Stimulated activated CD4-positive, alpha-beta T cell treated with anti-CD3 and anti-CD28 coated beads, TNF-alpha, amount 100 ng/mL, for 24 hours (primary cell): Measurements from ENCODE around the gene NOLC1.
"Not testable (repeated sequence)": the region's sequence is repeated elsewhere in the genome, so short reads cannot be mapped to it uniquely, and the experiment has no call there.

Source experiments
- DNase-seq, 3 experiments: peaks; one replicate each; pipeline ENCODE4 v3.0.0-alpha.2; 2020; ENCODE audit warnings: low read depth in 3 of 3

Gene NOLC1

DNA sequence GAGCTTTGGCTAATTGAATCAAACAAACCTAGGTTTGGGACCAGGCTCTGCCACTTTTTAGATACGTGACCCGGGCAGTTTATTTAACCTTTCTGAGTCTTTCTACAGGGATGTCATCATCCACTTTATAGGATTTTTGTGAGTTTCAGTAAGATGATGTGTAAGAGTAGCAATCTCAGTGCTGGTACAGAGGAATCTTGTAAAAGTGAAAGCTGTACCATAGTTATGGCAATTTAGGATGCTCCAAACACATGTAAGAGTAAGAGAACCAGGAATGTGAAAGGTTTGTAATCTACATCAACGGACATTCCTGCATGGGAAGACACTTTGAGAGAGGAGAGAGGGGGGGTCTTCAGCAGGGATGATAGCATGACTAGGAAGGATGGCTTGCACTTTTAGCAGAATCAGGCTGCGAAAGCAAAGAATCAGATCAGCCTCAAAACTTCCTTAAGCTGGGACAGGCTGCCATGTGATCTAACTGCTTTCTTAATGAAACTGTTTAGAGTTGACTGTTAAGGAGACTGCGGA, 968 bp downstream of the NOLC1 start:
- DNase-seq = no peak

DNA sequence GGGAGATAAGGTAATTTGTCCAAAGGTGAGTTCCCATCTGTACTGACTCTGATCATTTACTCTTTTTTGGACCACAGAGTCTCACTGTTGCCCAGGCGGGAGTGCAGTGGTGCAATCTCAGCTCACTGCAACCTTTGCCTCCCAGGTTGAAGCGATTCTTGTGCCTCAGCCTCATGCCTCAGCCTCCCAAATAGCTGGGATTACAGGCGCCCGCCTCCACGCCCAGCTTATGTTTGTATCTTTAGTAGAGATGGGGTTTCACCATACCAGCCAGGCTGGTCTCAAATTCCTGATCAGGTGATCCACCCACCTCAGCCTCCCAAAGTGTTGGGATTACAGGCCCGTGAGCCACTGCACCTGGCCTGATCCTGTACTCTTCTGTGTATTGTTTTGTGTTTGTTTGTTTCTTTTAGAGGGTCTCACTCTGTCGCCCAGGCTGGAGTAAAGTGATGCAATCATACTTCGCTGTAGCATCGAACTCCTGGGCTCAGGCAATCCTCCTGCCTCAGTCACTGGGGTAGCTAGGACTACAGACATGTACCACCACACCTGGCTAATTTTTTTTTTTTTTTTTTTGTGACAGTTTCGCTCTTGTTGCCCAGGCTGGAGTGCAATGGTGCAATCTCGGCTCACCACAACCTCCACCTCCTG, 2.4 kb downstream of the NOLC1 start:
- DNase-seq = no peak

DNA sequence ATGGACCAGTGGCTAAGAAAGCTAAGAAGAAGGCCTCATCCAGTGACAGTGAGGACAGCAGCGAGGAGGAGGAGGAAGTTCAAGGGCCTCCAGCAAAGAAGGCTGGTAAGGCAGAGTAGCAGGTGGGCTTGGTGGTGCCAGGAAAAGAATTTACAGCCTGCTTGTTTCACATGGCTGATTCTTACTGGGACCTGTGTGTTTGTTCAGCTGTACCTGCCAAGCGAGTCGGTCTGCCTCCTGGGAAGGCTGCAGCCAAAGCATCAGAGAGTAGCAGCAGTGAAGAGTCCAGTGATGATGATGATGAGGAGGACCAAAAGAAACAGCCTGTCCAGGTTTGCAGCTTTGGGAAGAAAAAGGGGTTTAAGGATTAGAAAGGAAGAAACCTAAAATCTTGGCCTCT, 5.0 kb downstream of the NOLC1 start:
- DNase-seq = no peak

DNA sequence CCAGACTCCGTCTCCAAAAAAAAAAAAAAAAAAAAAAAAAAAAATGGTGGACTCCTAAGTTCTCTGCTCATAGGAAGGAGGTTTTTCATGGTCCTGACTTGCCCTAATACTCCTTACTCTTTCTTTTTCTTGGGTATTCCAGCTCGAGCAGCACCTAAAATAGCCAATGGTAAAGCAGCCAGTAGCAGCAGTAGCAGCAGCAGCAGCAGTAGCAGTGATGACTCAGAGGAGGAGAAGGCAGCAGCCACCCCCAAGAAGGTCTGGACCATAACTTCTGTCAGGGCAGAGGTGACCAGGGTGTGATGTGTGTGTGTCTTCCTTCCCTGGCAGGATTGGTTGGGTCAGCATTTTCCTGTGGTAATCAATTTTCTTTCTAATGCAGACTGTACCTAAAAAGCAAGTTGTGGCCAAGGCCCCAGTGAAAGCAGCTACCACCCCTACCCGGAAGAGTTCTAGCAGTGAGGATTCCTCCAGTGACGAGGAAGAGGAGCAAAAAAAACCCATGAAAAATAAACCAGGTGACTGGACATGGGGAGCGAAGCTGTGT, 6.9 kb downstream of the NOLC1 start:
- DNase-seq = no peak

DNA sequence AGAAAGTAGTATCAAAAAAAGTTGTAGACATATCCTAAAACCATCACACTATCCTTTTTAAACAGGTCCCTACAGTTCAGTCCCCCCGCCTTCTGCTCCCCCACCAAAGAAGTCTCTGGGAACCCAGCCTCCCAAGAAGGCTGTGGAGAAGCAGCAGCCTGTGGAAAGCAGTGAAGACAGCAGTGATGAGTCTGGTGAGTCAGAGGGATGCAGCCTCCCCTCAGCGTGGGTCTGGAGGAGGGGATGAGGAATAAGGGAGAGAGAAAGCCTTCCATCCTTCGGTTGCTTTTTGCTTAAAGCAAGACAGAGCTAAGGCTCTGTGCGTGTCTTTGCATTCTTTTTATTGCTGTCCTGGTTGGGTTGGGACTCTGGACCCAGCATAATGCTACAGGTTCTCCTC, 7.6 kb downstream of the NOLC1 start:
- DNase-seq = no peak

DNA sequence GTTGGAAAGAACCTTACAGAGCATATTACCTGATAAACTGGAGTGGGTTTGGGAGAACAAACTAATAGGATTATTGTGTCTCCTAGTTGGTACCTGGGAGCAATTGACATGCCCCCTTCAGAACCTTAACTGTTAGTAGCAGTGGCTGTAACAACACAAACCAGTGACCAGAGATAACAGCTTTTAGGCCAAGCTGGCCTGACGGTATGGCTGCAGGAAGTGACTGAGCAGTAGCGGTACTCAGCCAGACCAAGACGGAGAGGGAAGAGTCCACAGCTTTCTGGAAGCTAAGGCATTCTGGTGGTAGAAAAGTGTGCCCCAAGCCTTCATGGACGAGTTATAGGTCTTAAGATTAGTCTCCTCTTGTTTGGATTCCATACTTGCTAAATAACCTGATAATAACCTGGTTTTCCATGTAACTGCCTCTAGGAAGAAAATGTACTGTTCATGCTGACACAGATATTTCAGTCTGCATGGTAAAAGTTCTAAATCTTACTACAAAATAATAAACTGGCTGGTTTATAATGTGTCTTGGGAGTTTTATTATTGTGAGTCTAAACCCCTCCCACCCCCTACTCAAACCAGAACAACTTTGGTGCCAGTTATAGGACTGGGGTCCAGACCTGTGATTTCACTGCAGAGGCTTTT, 11.3 kb downstream of the NOLC1 start:
- DNase-seq = no peak

DNA sequence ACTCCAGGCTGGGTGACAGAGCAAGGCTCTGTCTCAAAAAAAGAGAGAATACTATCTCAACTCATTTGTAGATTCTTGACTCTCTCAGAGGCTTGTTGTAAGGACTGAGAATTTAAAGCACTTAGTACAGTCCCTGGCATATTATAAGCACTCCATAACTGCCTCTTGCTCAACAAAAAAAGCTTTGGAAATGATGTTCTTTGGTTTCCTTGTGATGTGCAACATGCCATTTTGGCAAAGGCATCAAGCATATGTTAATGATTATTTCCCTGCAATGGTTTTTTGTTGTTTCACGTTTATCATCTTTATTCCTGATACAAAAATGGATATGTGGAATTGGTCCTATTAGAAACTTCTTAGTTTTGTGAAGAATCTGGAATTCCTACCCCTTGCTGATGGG, 15.7 kb downstream of the NOLC1 start:
- no peak for DNase-seq

DNA sequence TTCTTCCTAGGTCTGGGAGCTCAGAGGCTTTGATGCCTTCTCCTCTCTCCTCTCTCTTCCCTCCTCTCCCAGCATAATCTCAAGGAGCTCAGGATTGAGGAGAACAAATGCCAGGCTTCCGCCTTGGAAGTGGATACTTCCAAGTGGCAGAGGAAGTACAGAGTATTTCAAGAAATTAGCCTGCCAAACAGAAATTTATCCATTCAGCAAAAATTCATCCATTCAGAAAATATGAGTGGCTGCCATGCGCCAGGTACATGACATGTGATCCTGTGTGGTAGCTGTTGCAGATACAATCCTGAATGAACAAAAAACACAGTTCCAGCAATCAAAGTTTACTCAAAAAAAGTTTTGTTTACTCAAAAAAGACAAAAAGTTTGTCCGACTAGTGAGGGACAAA, 18.4 kb downstream of the NOLC1 start:
- no peak for DNase-seq

DNA sequence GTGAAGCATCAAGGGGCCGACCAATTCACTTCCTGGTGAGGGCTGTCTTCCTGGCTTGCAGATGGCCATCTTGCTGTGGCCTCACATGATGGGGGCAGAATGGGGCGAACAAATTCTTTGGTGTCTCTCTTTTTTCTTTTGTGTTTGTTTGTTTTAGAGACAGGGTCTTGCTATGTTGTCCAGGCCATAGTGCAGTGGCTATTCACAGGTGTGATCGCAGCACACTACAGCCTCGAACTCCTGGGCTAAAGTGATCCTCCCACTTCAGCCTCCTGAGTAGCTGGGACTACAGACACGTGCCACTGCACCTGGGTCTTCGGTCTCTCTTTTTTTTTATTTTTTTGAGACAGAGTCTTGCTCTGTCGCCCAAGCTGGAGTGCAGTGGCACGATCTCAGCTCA, 20.1 kb downstream of the NOLC1 start:
- no peak for DNase-seq

DNA sequence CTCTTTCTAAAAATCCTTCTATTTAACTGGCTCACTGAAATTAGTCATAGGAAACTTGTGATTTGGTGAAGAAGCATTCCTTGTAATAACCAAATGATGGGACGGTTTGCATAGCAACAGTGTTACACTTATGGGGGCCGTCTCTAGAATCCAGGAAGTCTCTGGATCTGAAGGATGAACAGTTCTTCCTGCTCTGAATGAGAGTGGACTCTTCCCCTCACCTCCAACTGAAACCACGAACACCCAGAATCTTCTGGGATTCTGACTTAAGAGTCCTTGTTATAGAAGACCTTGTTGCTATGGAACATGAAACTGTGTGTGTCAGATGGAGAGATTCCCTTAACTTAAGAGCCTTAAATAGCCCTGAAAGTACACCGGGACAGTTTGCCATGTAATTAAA, 23.2 kb downstream of the NOLC1 start:
- DNase-seq = no peak

DNA sequence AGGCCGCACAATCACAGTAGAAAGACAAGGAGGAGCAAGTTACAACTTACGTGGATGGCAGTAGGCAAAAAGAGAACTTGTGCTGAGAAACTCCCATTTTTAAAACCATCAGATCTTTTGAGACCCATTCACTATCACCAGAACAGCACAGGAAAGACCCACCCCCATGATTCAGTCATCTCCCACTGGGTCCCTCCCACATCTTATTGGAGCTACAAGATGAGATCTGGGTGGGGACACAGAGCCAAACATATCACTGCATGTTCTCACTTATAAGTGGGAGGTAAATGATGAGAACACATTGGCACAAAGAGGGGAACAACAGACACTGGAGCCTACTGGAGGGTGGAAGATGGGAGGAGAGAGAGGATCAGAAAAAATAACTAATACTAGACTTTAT, 32.4 kb downstream of the NOLC1 start:
- no peak for DNase-seq

DNA sequence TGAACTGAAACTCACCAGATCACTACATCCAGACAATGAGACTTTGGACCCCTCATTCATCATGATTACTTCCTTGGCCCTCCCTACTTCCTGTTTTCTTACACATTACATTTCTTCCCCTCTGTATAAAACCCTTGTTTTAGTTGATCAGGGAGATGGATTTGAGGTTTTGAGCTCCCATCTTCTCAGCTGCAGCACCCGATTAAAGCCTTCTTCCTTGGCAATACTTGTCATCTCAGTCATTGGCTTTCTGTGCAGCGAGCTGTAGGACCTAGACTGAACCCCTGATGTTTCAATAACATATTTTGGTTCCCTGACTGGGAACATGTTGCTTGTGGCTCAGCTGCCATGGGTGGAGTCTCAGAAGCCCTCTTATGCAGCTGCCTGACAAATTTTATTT, 33.1 kb downstream of the NOLC1 start:
- no peak for DNase-seq

DNA sequence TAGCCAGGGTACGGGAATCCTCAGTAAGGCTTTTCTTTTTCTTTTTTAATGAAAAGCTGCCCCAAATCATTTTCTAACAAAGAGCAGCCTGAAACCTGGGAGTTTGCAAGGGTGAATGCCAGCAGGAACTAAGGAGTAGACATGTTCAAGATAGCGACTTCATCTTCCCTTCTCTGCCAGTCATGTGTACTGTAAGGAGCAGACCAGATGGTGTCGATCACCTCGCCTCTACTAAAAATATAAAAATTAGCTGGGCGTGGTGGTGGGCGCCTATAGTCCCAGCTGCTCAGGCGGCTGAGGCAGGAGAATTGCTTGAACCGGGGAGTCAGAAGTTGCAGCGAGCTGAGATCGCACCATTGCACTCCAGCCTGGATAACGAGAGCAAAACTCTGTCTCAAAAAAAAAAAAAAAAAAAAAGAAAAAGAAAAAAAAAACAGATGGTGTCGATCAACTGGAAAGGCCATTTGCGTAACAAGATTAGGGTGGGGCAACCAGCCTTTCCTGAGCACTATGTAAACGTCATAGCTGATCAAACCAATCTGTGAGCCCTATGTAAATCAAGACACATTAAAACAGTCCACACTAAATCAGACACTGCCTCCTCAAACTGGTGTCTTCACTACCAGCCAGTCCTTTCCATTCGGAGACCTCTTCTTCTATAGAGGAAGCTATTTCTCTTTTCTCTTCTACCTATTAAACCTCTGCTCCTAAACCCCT, 33.8 kb downstream of the NOLC1 start:
- no peak for DNase-seq

DNA sequence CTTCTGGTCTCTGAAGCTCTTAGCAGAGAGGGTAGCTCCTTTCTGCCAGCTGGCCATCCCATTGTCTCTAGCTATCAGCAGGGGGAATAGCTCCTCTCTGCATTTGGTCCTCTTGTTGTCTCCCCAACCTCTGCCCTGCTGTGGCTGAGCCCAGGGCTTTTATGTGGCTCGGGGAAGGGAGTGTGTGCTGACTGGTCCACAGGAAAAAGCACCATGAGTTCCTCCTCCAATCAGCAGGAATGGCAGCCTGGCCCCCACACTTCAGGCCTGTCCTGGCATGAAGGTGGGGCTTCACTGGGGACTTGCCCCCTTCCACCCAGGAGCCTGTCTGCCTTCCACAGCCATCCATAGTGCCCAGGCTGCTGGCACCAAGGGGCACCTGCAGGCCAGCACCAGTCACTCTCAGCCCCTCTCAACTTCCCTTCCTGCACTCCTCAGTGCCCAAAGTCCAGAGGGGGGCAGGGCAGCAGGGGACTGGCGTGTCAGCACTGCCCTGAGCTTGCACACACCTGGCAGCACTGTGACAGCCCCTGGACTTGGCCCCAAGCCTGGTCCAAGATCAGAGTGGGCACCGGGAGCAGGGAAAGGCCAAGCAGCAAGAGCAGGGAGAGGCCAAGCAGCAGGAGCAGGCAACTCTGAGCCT, 36.2 kb downstream of the NOLC1 start:
- no peak for DNase-seq

DNA sequence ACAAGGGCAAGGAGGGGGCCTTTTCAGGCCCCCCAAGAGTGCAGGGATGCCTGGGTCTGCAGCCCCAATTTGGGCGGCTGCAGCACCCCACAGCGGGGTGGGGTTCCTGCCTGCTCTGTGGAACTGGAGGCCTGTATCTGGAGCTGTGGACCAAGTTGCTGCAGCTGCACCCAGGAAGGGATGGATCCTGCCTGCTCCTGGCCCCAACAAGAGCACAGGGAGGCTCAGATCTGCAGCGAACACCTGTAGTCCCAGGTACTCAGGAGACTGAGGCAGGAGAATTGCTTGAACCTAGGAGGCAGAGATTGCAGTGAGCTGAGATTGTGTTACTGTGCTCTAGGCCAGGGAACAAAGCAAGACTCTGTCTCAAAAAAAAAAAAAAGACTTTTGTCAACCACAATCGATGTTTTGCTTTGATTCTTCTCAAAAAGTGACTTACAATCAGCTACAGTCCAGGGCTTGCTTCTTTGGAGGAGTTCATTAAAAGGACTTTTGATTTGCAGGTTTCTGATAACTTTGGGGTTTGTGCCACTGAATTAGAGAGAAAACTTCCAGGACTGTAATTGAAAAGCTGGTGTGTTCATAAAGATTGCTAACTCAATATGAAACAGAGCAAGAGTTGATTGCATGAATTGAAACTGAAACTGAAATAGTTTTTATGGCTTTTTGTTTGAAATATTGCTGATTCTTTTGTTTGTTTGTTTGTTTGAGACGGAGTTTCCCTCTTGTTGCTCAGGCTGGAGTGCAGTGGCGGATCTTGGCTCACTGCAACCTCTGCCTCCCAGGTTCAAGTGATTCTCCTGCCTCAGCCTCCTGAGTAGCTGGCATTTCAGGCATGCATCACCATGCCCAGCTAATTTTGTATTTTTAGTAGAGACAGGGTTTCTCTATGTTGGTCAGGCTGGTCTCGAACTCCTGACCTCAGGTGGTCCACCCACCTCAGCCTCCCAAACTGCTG, 37.0 kb downstream of the NOLC1 start:
- not testable (repeated sequence) for DNase-seq

DNA sequence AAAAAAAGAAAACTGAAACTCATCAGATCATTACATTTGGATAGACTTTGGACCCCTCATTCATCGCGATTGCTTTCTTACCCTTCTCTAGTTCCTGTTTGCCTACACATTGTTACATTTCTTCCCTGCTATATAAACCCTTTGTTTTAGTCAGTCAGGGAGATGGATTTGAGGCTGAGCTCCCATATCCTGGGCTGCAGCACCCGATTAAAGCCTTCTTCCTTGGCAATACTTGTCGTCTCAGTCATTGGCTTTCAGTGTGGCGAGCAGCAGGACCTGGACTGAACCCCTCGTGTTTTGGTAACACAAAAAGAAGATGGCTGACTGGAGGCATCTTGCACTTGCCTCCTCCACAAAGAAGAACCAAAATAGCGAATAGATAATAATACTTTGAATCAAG, 39.8 kb downstream of the NOLC1 start:
- DNase-seq = no peak

DNA sequence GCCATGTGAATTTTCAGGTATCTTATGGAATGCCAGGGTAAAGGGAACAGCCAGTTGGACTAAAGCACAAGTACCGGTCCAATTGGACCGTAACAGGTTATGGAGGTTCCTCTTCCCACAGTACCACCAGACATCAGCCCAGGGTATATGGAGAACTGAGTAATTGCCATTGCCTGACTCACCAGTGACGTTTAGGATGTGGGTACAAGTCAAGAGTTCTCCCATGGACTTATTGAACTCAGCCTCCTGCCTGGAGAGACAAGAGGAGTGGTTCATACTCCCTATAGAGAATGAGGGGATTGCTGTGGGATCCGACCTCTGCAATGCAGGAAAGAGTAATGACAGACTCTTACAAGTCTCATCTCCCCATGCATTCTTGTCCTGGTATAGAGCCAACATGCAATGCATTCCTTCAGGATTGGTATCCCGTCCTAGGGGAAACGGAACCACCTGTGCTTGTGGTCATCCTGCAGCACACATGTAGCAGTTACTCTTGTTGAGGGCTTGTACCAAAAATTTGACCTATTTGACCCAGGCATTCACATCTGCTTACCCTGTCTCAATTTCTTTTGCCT, 43.2 kb downstream of the NOLC1 start:
- no peak for DNase-seq

DNA sequence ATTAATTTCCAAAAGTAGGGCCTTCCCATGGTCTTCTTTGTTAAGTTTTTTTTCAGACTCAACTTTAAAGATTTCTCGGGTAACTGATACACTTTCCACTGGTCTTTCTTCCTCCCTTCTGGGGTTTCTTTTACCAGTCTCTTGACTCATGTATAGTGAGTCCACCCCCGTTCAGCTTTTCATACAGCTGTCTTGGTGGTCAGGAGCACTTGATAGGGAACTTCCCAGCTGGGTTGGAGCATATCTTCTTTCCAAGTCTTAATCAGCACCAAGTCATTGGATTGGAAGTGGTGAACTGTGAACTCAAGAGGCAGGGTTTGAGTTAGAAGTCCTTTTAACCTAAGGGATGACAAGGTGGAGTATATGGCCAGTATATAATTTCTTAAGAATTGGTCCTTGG, 44.7 kb downstream of the NOLC1 start:
- no peak for DNase-seq

DNA sequence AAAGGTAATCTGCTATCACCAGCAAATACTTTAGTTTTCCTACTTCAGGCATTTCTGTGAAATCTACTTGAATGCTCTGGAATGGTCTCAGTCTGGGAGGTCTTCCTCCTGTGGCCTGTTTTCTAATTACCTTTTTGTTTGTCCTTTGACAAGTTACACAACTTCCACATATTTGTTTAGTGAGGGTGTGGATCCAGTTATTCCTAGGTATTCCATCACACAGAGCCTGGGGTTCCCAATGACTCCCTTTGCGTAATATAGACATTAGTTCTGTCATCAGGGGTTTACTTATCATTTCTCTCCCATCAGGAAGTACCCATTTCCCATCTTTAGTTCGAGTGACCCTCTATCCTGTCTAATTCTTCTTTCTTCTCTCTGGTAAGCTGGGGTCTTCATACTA, 45.8 kb downstream of the NOLC1 start:
- DNase-seq = no peak

DNA sequence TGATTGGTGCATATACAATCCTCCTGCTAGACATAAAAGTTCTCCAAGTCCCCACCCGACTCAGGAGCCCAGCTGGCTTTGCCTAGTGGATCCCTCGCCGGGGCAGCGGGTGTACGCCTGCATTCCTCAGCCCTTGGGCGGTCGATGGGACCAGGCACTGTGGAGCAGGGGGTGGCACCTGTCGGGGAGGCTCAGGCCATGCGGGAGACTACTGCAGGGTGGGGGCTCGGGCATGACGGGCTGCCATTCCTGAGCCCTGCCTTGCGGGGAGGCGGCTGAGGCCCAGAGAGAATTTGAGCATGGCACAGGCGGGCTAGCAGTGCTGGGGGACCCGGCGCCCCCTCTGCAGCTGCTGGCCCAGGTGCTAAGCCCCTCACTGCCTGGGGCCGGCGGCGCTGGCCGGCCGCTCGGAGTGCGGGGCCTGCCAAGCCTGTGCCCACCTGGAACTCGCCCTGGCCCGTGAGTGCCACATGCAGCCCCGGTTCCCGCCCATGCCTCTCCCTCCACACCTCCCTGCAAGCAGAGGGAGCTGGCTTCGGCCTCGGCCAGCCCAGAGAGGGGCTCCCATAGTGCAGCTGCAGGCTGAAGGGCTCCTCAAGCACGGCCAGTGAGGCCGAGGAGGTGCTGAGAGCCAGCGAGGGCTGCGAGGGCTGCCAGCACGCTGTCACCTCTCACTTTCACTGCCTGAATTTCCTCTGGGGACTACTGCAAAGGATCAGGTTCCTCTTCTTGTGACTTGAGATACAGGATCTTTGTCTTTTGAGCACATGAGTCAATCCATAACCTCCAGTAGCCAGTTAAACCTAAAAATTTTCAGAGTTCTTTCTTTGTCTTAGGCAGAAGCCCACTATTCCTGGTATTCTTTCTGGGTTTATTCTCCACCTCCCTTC, 48.8 kb downstream of the NOLC1 start:
- no peak for DNase-seq
